Nephron progenitor cell (in vitro differentiated cells): ENCODE data around the gene LMF1.
A peak's percentile ranks its signal among the peaks of the same experiment; 100 is the strongest.

Experiments
- DNase-seq: peaks from one replicate; pipeline ENCODE4 v3.0.0; 2021
- H3K27ac Mint-ChIP-seq: 2 replicates; pipeline ENCODE4 v1.8.0; 2021; ENCODE audit warnings: mild to moderate bottlenecking, moderate library complexity, mixed read lengths
- H3K27me3 Mint-ChIP-seq: 2 replicates; pipeline ENCODE4 v1.8.0; 2021; ENCODE audit warnings: mild to moderate bottlenecking, low read depth, mixed read lengths; ENCODE audit not compliant: poor library complexity
- H3K36me3 Mint-ChIP-seq: 2 replicates; pipeline ENCODE4 v1.8.0; 2021; ENCODE audit warnings: low read depth, mixed read lengths
- H3K4me1 Mint-ChIP-seq: 2 replicates; pipeline ENCODE4 v1.8.0; 2021; ENCODE audit warnings: mixed read lengths
- H3K4me3 Mint-ChIP-seq: 2 replicates; pipeline ENCODE4 v1.8.0; 2021; ENCODE audit warnings: mild to moderate bottlenecking, moderate library complexity, mixed read lengths
- H3K9me3 Mint-ChIP-seq: 2 replicates; pipeline ENCODE4 v1.8.0; 2021; ENCODE audit warnings: mild to moderate bottlenecking, moderate library complexity, mixed read lengths
- CTCF ChIP-seq: fragments of 200-600 bp; sonication (generic); IDR thresholded peaks from 2 replicates; pipeline ENCODE4 v1.5.0; 2021; ENCODE audit warnings: antibody characterized with exemption

LMF1 gene

GRCh38 chr16:892536-893255 lies 78.1 kb downstream of the LMF1 start:
- DNase-seq, result peak; percentile 66
- TF ChIP-seq CTCF, result no peak
- Mint-ChIP-seq H3K36me3 (peaks cover 4% of the 10 kb centered on the region), H3K4me1 (peaks cover 46% of the 10 kb centered on the region), H3K4me3 (no peak overlapping the region), H3K27ac (peak overlapping the region; percentile 21), H3K27me3 (no peaks in the 10 kb centered on the region), H3K9me3 (no peaks in the 10 kb centered on the region)

GRCh38 chr16:892006-892405 lies 78.8 kb downstream of the LMF1 start:
- Mint-ChIP-seq H3K4me3 (no peak overlapping the region), H3K4me1 (peaks cover 43% of the 10 kb centered on the region), H3K27ac (no peak overlapping the region), H3K36me3 (peaks cover 4% of the 10 kb centered on the region), H3K27me3 (no peaks in the 10 kb centered on the region), H3K9me3 (no peaks in the 10 kb centered on the region)
- no peak for DNase-seq
- TF ChIP-seq CTCF, result no peak

GRCh38 chr16:891353-891740 lies 79.4 kb downstream of the LMF1 start:
- peaks cover 4% of the 10 kb centered on the region for H3K36me3 Mint-ChIP-seq
- H3K9me3 Mint-ChIP-seq, result no peaks in the 10 kb centered on the region
- H3K4me3 Mint-ChIP-seq, result no peak overlapping the region
- TF ChIP-seq CTCF, result no peak
- no peaks in the 10 kb centered on the region for H3K27me3 Mint-ChIP-seq
- no peak for DNase-seq
- no peak overlapping the region for H3K27ac Mint-ChIP-seq
- peaks cover 40% of the 10 kb centered on the region for H3K4me1 Mint-ChIP-seq

DNA sequence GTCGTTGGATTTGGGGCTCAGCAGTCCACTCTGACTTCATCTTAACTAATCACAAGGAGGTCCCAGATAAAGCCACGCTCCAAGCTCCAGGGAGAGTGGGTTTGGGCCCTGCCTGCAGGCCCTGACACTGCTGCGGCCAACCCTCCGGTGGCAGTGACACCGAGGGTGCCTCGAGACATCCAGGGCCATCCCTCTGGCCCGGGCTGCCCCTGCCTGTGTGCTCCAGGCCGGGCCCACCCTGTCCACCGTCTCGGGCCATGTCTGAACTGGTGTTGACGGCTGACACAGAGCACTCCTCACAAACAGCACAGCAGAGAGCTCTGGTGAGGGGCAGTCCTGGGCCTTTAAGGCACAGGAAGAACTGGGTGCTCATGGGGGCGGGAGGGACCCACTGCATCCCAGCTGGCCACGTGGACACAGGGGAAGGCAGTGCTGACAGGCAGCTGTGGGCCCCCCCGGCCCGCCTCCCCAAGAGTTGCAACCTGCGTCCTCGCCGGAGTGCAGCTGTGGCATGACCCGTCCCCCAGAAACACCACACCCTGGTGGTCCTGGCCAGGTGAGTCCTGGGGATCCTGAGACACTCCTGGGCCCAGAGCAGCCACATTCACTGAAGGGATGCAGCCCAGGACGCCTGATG lies 80.0 kb downstream of the LMF1 start:
- H3K36me3 Mint-ChIP-seq, result peaks cover 4% of the 10 kb centered on the region
- H3K4me1 Mint-ChIP-seq, result peaks cover 39% of the 10 kb centered on the region
- DNase-seq, result no peak
- H3K27me3 Mint-ChIP-seq, result no peaks in the 10 kb centered on the region
- H3K27ac Mint-ChIP-seq, result no peak overlapping the region
- no peaks in the 10 kb centered on the region for H3K9me3 Mint-ChIP-seq
- no peak for TF ChIP-seq CTCF
- H3K4me3 Mint-ChIP-seq, result no peak overlapping the region

GRCh38 chr16:890217-890616 lies 80.6 kb downstream of the LMF1 start:
- no peaks in the 10 kb centered on the region for H3K27me3 Mint-ChIP-seq
- H3K36me3 Mint-ChIP-seq, result peaks cover 4% of the 10 kb centered on the region
- no peak overlapping the region for H3K4me3 Mint-ChIP-seq
- no peak overlapping the region for H3K27ac Mint-ChIP-seq
- H3K4me1 Mint-ChIP-seq, result peaks cover 39% of the 10 kb centered on the region
- no peaks in the 10 kb centered on the region for H3K9me3 Mint-ChIP-seq
- no peak for DNase-seq
- TF ChIP-seq CTCF, result no peak

- H3K4me3 Mint-ChIP-seq, result no peak overlapping the region
- H3K9me3 Mint-ChIP-seq, result no peaks in the 10 kb centered on the region
- no peaks in the 10 kb centered on the region for H3K27me3 Mint-ChIP-seq
- H3K4me1 Mint-ChIP-seq, result peaks cover 39% of the 10 kb centered on the region
- peaks cover 4% of the 10 kb centered on the region for H3K36me3 Mint-ChIP-seq
- H3K27ac Mint-ChIP-seq, result no peak overlapping the region
- TF ChIP-seq CTCF, result no peak
- DNase-seq, result no peak
These were observed 81.2 kb downstream of the LMF1 start for GRCh38 chr16:889586-889985.
